Sigmoid colon (tissue), 4 donors: ENCODE data around the gene GSDMA.

Experiments used
- EP300 ChIP-seq, 4 donors: sonication (generic); formaldehyde crosslinking; IDR thresholded peaks; one replicate each; pipeline ENCODE4 v1.6.1; 2017; ENCODE audit warnings: antibody characterized with exemption in 4 of 4
- POLR2A ChIP-seq, 2 donors: fragments of 450-650 bp; IDR thresholded peaks; one replicate each; pipeline ENCODE4 v1.6.1; 2016; ENCODE audit warnings: antibody characterized with exemption in 2 of 2, mild to moderate bottlenecking in 2 of 2, moderate library complexity in 2 of 2
- POLR2AphosphoS5 ChIP-seq, 4 donors: sonication (generic); formaldehyde crosslinking; IDR thresholded peaks; one replicate each; pipeline ENCODE4 v1.6.1; 2017; ENCODE audit warnings: antibody characterized with exemption in 4 of 4
- TF ChIP-seq, protein P1 (sequence below), 4 experiments: fragments of 450-650 bp in 3 of 4; fragments of 200-600 bp in 1 of 4; IDR thresholded peaks; one replicate each; pipeline ENCODE4 v1.5.1; 2016 to 2019; ENCODE audit warnings: antibody characterized with exemption in 4 of 4, mild to moderate bottlenecking in 3 of 4, moderate library complexity in 2 of 4

DNA sequence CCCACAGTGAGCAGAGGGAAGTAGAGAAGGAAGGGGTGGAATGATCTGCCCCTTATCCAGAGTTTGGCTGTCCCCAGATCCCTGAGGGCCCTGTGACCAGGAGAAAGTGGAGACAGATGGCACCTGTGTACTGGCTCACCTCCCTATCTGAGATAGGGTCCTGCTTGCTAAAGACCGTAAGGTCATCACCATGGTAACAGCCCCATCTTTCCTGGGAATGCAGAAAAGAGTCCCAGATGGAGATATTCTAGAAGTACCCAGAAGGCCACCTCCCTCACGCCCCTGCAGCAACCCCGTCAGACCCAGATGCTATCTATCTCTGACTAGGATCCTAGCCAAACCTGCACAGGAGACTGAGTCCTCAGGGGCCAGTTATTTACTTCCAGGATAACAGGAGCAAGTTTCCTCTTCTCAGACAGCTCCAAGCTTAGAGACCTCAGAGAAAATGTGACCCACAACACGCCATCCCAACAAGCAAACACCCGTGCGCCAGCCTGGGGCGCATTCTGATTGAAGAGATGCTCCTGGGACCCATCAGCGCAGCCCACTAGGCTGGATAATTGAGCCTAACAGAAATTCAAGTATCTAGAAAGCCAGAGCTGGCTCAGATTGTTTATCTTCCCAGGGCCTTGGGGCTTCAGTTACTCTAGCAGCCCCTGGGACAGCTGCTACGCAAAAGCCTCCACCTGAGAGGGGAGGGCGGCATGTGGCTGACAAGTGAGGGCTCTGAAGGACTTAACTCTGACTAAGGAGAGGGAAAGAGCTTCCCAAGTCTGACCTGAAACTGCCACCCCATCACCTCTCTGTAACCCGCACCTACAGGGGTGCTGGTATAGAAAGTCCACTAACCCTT lies 37.3 kb upstream of the GSDMA start:
- TF ChIP-seq, protein P1, sequence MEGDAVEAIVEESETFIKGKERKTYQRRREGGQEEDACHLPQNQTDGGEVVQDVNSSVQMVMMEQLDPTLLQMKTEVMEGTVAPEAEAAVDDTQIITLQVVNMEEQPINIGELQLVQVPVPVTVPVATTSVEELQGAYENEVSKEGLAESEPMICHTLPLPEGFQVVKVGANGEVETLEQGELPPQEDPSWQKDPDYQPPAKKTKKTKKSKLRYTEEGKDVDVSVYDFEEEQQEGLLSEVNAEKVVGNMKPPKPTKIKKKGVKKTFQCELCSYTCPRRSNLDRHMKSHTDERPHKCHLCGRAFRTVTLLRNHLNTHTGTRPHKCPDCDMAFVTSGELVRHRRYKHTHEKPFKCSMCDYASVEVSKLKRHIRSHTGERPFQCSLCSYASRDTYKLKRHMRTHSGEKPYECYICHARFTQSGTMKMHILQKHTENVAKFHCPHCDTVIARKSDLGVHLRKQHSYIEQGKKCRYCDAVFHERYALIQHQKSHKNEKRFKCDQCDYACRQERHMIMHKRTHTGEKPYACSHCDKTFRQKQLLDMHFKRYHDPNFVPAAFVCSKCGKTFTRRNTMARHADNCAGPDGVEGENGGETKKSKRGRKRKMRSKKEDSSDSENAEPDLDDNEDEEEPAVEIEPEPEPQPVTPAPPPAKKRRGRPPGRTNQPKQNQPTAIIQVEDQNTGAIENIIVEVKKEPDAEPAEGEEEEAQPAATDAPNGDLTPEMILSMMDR (IDR thresholded peaks at IDR 0.05): no peak
- TF ChIP-seq POLR2A (IDR thresholded peaks at IDR 0.05) (no peak), POLR2AphosphoS5 (IDR thresholded peaks at IDR 0.05) (no peak), EP300 (IDR thresholded peaks at IDR 0.05) (no peak)
